Measurements from ENCODE around the gene PAPLN. TPM values are rescaled to one million over a fixed set of nuclear protein-coding genes. Genes with fewer than 3 reads are reported as not detected.

PAPLN gene
- polyA plus RNA-seq, 3 donors, result 0.58 to 2.8 (median 0.73) TPM

- H3K27ac Mint-ChIP-seq, result no peak overlapping the region
- Histone ChIP-seq H3K27me3 (ENCODE audit: control insufficient read depth in 2 of 2, insufficient read depth in 2 of 2, low read length in 2 of 2) (no peaks in the 10 kb centered on the region), H3K36me3 (replicated peaks in 1 of 2; ENCODE audit: control insufficient read depth in 1 of 2, insufficient read depth in 2 of 2, low read length in 2 of 2) (no peaks in the 10 kb centered on the region), H3K9me3 (replicated peaks in 1 of 2; ENCODE audit: control insufficient read depth in 1 of 2, insufficient read depth in 1 of 2, low read length in 2 of 2) (no peaks in the 10 kb centered on the region), H3K4me2 (replicated peaks; ENCODE audit: extremely low read depth, low read length, poor library complexity, severe bottlenecking) (no peak overlapping the region), H2AFZ (ENCODE audit: insufficient read depth, low read depth, low read length, poor library complexity, severe bottlenecking) (no peak overlapping the region), H3K79me2 (ENCODE audit: insufficient read depth, low read length) (no peaks in the 10 kb centered on the region), H3K4me1 (ENCODE audit: control insufficient read depth in 1 of 2, insufficient read depth in 2 of 2, low read length in 2 of 2) (peaks cover 0 to 10% of the 10 kb centered on the region in 2 donors), H3K4me3 (replicated peaks in 1 of 3; ENCODE audit: low read depth in 2 of 3, low read length in 3 of 3) (no peak overlapping the region), H3K27ac (ENCODE audit: low read depth in 1 of 2, low read length in 2 of 2) (no peak overlapping the region), H4K20me1 (ENCODE audit: insufficient read depth, low read length) (no peaks in the 10 kb centered on the region), H3K9ac (ENCODE audit: insufficient read depth, low read length, poor library complexity, severe bottlenecking) (no peak overlapping the region)
- WGBS (ENCODE audit: insufficient coverage), result 97% methylated on average over 27 of the region's 30 CpGs
- intact Hi-C loops (cut with micrococcal nuclease), result no loop called here
- peaks cover 4 to 9% (median 5%) of the 10 kb centered on the region in 3 donors for H3K27me3 Mint-ChIP-seq (ENCODE audit: low read depth in 3 of 3)
- peaks cover 10% of the 10 kb centered on the region for H3K4me1 Mint-ChIP-seq
- H3K36me3 Mint-ChIP-seq, result no peaks in the 10 kb centered on the region
- no peak overlapping the region for H3K4me3 Mint-ChIP-seq
- H3K9me3 Mint-ChIP-seq, result no peaks in the 10 kb centered on the region
- no peak for DNase-seq
- no peak for TF ChIP-seq CTCF (IDR thresholded peaks at IDR 0.05)
These were observed 14.4 kb downstream of the PAPLN start for GRCh38 chr14:73251516-73252215.

DNA sequence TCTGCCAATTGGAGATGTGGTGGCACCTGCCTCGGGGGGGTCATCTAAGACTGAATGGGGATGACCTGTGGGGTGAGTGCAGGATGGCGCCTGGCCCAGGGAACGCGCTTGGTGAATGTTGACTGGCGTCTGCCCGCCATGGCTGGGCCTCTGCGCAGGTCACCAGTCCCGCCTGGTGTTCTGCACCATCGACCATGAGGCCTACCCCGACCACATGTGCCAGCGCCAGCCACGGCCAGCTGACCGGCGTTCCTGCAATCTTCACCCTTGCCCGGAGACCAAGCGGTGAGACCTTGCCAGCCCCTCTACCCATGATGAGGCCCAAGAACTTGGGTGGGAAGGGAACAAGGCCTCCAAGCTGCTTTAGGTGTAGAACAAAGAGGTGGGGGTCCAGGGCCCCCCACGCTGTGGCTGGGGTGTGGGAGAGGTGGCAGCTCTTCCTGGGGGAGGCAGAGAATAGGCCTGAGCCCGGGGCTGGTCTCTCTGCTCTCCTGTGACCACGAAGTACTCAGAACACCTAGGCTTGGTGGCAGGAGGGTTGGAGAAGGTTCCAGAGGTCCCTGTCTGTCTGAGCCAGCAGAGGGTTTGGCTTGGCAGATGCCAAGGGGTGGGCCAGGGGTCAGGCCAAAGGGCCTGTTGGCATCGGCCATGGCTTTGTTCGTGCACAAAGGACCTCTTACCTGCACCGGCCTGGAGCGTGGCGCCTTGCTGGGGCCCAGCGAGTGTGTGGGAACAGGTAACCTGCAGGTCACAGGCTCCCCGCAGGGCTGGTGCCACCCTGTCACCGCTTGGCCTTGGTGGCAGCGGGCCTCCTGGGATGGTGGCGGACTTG, 15.4 kb downstream of the PAPLN start:
- no peak for DNase-seq
- Histone ChIP-seq H3K36me3 (replicated peaks in 1 of 2; ENCODE audit: control insufficient read depth in 1 of 2, insufficient read depth in 2 of 2, low read length in 2 of 2) (no peaks in the 10 kb centered on the region), H3K4me2 (replicated peaks; ENCODE audit: extremely low read depth, low read length, poor library complexity, severe bottlenecking) (no peak overlapping the region), H3K79me2 (ENCODE audit: insufficient read depth, low read length) (no peaks in the 10 kb centered on the region), H2AFZ (ENCODE audit: insufficient read depth, low read depth, low read length, poor library complexity, severe bottlenecking) (no peak overlapping the region), H3K9ac (ENCODE audit: insufficient read depth, low read length, poor library complexity, severe bottlenecking) (no peak overlapping the region), H4K20me1 (ENCODE audit: insufficient read depth, low read length) (no peaks in the 10 kb centered on the region), H3K4me3 (replicated peaks in 1 of 3; ENCODE audit: low read depth in 2 of 3, low read length in 3 of 3) (no peak overlapping the region), H3K27me3 (ENCODE audit: control insufficient read depth in 2 of 2, insufficient read depth in 2 of 2, low read length in 2 of 2) (no peaks in the 10 kb centered on the region), H3K9me3 (replicated peaks in 1 of 2; ENCODE audit: control insufficient read depth in 1 of 2, insufficient read depth in 1 of 2, low read length in 2 of 2) (no peaks in the 10 kb centered on the region), H3K27ac (ENCODE audit: low read depth in 1 of 2, low read length in 2 of 2) (no peak overlapping the region), H3K4me1 (ENCODE audit: control insufficient read depth in 1 of 2, insufficient read depth in 2 of 2, low read length in 2 of 2) (peaks cover 0 to 3% of the 10 kb centered on the region in 2 donors)
- H3K4me1 Mint-ChIP-seq, result peaks cover 2% of the 10 kb centered on the region
- H3K27me3 Mint-ChIP-seq (ENCODE audit: low read depth in 3 of 3), result peaks cover 0 to 6% (median 1%) of the 10 kb centered on the region in 3 donors
- H3K9me3 Mint-ChIP-seq, result peaks cover 0 to under 1% (median 0%) of the 10 kb centered on the region in 7 donors
- no peak for TF ChIP-seq CTCF (IDR thresholded peaks at IDR 0.05)
- WGBS (ENCODE audit: insufficient coverage), result 92% methylated on average over 26 of the region's 29 CpGs
- intact Hi-C loops (cut with micrococcal nuclease), result no loop called here
- H3K27ac Mint-ChIP-seq, result no peak overlapping the region
- H3K36me3 Mint-ChIP-seq, result no peaks in the 10 kb centered on the region
- no peak overlapping the region for H3K4me3 Mint-ChIP-seq
